ENCODE measurements around the gene BCL7A.
A peak's percentile ranks its signal among the peaks of the same experiment; 100 is the strongest.
"Not testable (repeated sequence)": the region's sequence is repeated elsewhere in the genome, so short reads cannot be mapped to it uniquely, and the experiment has no call there.

The BCL7A gene

DNA sequence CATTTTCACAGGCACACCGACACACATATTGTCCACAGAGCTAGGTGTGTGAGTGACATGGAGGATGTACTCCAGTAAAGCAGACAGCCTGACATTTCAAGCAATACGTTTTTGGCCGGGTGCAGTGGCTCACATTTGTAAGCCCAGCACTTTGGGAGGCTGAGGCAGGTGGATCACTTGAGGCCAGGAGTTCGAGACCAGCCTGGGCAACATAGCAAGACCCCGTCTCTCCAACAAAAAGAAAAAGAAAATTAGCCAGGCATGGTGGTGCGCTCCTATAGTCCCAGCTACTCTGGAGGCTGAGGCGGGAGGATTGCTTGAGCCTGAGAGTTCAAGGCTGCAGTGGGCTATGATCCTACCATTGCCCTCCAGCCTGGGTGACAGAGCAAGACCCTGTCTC is 34.7 kb downstream of the BCL7A start:
- DNase-seq = not testable (repeated sequence)

- DNase-seq = no peak
Measured at GRCh38 chr12:122057007-122057735, 35.5 kb downstream of the BCL7A start.

DNA sequence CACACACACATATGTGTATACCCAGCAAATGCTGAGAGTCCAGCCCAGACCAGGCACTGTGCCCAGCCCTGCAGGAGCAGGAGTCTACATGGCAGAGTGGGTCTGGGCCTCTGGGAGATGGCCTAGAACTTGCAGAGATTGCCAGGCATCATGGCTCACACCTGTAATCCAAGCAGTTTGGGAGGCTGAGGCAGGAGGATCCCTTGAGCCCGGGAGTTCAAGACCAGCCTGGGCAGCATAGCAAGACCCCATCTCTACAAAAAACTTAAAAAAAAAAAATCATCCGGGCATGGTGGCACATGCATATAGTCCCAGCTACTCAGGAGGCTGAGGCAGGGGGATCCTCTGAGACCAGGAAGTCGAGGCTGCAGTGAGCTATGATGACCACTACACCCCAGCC is 36.1 kb downstream of the BCL7A start:
- no peak for DNase-seq

GRCh38 chr12:122058549-122059149 is 37.0 kb downstream of the BCL7A start:
- no peak for DNase-seq

- no peak for DNase-seq
Measured at GRCh38 chr12:122059203-122059960, 37.7 kb downstream of the BCL7A start.

DNA sequence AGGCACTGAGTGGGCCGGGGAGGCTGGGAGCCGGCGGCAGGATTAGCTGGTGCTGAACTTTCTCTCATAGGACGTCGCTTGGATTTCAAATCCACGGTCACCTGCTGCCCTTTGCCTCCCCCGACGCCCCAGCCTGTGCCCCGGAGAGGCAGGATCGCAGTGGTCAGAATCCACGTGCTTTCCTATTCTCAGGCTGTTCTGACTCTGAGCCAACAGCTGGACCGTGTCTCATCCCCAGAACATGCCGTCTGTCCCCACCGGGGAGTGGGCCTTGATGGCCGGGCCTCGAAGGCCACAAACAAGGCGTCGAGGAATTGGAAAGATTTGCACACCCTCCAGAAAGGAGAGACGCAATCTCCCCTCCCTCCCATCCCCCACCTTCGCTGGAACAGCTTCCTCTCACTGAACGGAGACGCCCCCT is 38.4 kb downstream of the BCL7A start:
- DNase-seq = no peak

DNA sequence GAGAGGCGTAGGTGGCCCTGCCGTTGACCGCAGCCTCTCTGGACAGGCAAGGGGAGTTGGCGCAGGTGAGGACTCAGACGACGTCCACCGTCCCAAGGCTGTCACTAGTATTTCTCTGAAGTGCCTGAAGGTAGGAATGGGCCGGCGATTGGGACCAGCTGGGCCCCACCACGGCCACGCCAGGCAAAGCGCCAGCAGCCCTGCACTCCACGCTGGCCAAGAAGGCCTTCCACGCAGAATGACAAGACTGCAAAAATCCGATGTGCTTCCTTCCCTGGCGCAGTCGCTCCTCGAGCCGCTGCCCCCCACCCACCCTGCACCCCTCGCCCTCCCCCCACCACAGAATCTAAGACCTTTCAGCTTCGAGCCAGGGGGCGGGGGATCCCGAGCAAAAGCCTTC is 39.6 kb downstream of the BCL7A start:
- no peak for DNase-seq

- no peak for DNase-seq
Measured at GRCh38 chr12:122062832-122063693, 41.4 kb downstream of the BCL7A start.

GRCh38 chr12:122063694-122064024 is 42.0 kb downstream of the BCL7A start:
- no peak for DNase-seq

GRCh38 chr12:122064025-122064777 is 42.5 kb downstream of the BCL7A start:
- peak; percentile 79 for DNase-seq

- DNase-seq = peak; percentile 61
Measured at GRCh38 chr12:122064780-122065588, 43.3 kb downstream of the BCL7A start.

- DNase-seq = no peak
Measured at GRCh38 chr12:122067548-122067947, 45.9 kb downstream of the BCL7A start.

DNA sequence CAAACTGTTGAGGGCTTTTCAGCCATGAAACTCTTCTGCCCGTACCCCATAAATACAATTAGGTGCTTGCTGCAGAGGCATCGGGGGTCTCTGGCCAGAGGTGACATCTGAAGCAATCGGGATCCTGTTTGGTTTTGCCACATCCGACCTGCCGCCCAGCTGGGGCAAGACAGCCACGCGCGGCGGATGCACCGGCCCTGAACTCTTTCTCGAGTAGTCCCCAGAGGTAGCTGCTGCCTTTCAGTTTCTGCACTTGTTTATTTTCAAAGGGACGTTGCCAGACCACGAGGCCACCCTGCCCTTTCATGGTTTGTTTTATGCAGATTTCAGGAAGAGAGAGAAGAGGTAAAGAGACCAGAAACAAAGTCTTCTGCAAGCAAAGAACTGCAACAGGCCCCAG is 46.3 kb downstream of the BCL7A start:
- no peak for DNase-seq

DNA sequence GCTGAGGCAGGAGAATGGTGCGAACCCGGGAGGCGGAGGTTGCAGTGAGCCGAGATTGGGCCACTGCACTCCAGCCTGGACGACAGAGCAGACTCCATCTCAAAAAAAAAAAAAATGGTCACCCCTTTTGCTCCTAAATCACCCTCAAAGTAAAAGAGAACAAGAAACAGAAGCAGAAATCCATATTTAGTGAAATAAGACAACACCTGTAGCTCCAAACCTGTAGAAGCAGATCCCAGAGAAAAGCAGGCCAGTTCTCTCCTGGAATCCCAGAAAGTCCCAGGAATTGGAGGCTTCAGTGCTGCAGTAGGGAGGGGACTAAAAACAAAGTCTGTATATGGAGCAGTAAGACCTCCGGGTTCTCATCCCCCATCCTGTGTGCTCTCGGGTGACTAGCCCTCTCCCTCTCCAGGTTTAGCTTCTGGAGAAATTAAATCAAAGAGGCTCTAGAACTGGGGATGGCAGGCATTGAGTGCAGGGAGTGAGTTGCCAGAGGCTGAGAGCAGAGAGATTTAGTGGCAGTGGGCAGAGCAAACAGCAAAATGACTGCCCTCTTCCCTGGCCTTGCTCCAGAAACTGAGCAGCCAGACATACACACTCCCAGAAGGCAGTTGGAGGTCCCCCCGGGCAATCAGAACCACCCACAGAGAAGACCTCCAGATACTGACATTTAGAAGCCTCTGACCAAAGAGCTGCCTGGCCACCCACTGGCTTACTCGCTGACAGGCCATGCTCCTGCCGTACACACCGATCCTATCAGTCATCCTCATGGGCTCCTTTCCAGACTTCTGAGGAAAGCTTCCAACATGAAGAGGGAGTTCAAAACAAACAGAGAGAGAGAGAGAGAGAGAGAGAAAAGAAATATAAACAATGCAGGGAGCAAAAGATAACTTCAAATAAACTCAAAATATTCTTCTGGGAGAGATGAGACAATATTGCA is 50.6 kb downstream of the BCL7A start:
- no peak for DNase-seq

DNA sequence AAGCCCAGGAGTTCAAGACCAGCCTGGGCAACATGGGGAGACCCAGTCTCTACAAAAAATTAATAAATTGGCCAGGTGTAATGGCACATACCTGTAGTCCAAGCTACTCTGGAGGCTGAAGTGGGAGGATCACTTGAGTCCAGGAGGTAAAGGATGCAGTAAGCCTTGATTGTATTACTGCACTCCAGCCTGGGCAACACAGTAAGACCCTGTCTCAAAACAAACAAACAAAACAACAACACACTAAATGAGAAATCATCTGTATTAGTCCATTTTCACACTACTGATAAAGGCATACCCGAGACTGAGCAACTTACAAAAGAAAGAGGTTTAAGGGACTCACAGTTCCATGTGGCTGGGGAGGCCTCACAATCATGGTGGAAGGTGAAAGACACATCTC is 52.1 kb downstream of the BCL7A start:
- no peak for DNase-seq

- DNase-seq = no peak
Measured at GRCh38 chr12:122076743-122077495, 55.2 kb downstream of the BCL7A start.

- DNase-seq = peak; percentile 50
Measured at GRCh38 chr12:122078141-122079032, 56.7 kb downstream of the BCL7A start, which contains the start of gene MLXIP. MLXIP (plus strand) TSS chr12:122078756; CDS start chr12:122078854, 98 bp downstream.

- no peak for DNase-seq
Measured at GRCh38 chr12:122079033-122079531, 57.4 kb downstream of the BCL7A start.
